ENCODE measurements around the gene TMEM192. TPM values are rescaled to one million over a fixed set of nuclear protein-coding genes. Genes with fewer than 3 reads are reported as not detected.
"Not testable (repeated sequence)": the region's sequence is repeated elsewhere in the genome, so short reads cannot be mapped to it uniquely, and the experiment has no call there.

The TMEM192 gene
- total RNA-seq, 1 donor from 2014 or later: 12.1 TPM

GRCh38 chr4:165048170-165048569 is 64.5 kb downstream of the TMEM192 start:
- DNase-seq (ENCODE audit: extremely low spot score, unreplicated experiment): no peak
- Mint-ChIP-seq H3K9me3 (no peaks in the 10 kb centered on the region), H3K36me3 (no peaks in the 10 kb centered on the region), H3K27me3 (no peaks in the 10 kb centered on the region), H3K4me1 (ENCODE audit: unreplicated experiment) (no peaks in the 10 kb centered on the region), H3K4me3 (no peak overlapping the region), H3K27ac (no peak overlapping the region)
- TF ChIP-seq, protein P1, sequence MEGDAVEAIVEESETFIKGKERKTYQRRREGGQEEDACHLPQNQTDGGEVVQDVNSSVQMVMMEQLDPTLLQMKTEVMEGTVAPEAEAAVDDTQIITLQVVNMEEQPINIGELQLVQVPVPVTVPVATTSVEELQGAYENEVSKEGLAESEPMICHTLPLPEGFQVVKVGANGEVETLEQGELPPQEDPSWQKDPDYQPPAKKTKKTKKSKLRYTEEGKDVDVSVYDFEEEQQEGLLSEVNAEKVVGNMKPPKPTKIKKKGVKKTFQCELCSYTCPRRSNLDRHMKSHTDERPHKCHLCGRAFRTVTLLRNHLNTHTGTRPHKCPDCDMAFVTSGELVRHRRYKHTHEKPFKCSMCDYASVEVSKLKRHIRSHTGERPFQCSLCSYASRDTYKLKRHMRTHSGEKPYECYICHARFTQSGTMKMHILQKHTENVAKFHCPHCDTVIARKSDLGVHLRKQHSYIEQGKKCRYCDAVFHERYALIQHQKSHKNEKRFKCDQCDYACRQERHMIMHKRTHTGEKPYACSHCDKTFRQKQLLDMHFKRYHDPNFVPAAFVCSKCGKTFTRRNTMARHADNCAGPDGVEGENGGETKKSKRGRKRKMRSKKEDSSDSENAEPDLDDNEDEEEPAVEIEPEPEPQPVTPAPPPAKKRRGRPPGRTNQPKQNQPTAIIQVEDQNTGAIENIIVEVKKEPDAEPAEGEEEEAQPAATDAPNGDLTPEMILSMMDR (conservative IDR thresholded peaks at IDR 0.05): no peak

DNA sequence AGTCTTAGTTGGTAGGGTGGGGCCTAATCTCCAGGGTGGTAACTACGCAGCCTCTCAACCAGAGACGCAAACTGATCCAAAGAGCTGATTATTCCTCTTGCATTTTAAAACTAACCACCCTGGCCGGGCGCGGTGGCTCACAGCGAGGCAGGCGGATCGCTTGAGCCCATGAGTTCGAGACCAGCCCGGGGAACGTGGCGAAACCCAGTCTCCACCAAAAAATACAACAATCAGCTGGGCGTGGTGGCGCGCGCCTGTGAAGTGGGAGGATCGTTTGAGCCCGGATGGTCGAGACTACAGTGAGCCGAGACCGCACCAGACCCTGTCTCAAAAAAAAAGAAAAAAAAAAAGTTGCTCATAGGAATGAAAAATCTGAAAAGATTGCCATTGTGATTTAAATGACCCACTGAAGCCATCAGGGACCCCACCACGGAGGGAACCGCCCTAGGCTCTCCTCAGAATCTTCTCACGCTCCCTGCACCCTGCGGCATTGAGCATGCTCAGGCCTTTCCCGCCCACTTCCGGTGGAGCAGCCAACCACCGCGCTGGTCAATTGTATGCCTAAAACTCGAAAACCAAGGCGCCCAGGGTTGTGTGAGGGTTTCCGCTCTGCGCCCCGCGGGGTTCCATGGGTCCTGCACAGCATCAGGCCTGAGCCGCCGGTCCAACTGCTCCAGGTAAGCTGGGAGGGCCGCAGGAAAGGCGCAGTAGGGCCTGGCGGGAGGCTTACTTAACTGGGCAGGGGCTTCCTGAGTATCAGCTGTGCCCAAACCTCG is 81.0 kb downstream of the TMEM192 start, which contains the start of gene TRIM60:
Gene TRIM60, plus strand, starts transcription at position 564 of the 776 bp plus-strand sequence. CDS start 8,074 bp downstream, outside the sequence.
- Mint-ChIP-seq H3K27me3 (no peaks in the 10 kb centered on the region), H3K9me3 (no peaks in the 10 kb centered on the region), H3K27ac (no peak within 1 kb of the TSS), H3K4me1 (ENCODE audit: unreplicated experiment) (no peaks in the 10 kb centered on the region), H3K4me3 (no peak within 1 kb of the TSS), H3K36me3 (no peaks in the 10 kb centered on the region)
- TF ChIP-seq, protein P1 (conservative IDR thresholded peaks at IDR 0.05): no peak
- no peak for DNase-seq (ENCODE audit: extremely low spot score, unreplicated experiment)

GRCh38 chr4:165027762-165028402 is 84.8 kb downstream of the TMEM192 start:
- Mint-ChIP-seq H3K4me3 (no peak overlapping the region), H3K9me3 (no peaks in the 10 kb centered on the region), H3K36me3 (no peaks in the 10 kb centered on the region), H3K27ac (no peak overlapping the region), H3K4me1 (ENCODE audit: unreplicated experiment) (no peaks in the 10 kb centered on the region), H3K27me3 (no peaks in the 10 kb centered on the region)
- DNase-seq (ENCODE audit: extremely low spot score, unreplicated experiment): no peak
- TF ChIP-seq, protein P1 (conservative IDR thresholded peaks at IDR 0.05): no peak

GRCh38 chr4:165025782-165026181 is 86.9 kb downstream of the TMEM192 start:
- H3K9me3 Mint-ChIP-seq; H3K4me3 Mint-ChIP-seq; H3K27ac Mint-ChIP-seq; H3K27me3 Mint-ChIP-seq; DNase-seq (ENCODE audit: extremely low spot score, unreplicated experiment); H3K36me3 Mint-ChIP-seq; H3K4me1 Mint-ChIP-seq (ENCODE audit: unreplicated experiment): not testable (repeated sequence)

Other genes starting within 250 kb of the TMEM192 start
- gene APELA, start 235.7 kb downstream of the TMEM192 start, total RNA-seq (ENCODE audit: low replicate concordance): 0.26 and 0.68 TPM in 2 replicates
- 2.1 and 2.6 TPM in 2 replicates for gene TRIM61, start 135.2 kb downstream of the TMEM192 start, total RNA-seq (ENCODE audit: low replicate concordance)
- gene TRIM60, start 80.9 kb downstream of the TMEM192 start, total RNA-seq (ENCODE audit: low replicate concordance): not detected in 2 replicates
- gene TRIM75, start 59.0 kb downstream of the TMEM192 start, total RNA-seq (ENCODE audit: low replicate concordance): not detected in 2 replicates
- gene KLHL2, start 94.7 kb upstream of the TMEM192 start, total RNA-seq (ENCODE audit: low replicate concordance): 14.1 and 15.6 TPM in 2 replicates
- 62.0 and 68.0 TPM in 2 replicates for gene MSMO1, start 214.8 kb upstream of the TMEM192 start, total RNA-seq (ENCODE audit: low replicate concordance)

Measured in type B pancreatic cell (in vitro differentiated cells).